GM12878 (cell line): ENCODE measurements around the gene FCGBP. TPM values are rescaled to one million over a fixed set of nuclear protein-coding genes. Genes with fewer than 3 reads are reported as not detected.

ENCODE experiments used
- ATAC-seq: fragments of 200-7000 bp; cut with Tn5 transposase; 3 replicates; pipeline ENCODE4 v1.9.1; 2020; ENCODE audit warnings: mild to moderate bottlenecking, moderate library complexity
- BruUV-seq: library from RNA; stranded (reverse); fragments of 400-500 nt; replicated peaks from 2 replicates; lab custom pipeline; 2021; lab: Mats Ljungman, UMichigan
- CTCF ChIA-PET: fragments of 300-600 bp; sonication (Branson Sonifier 250); formaldehyde crosslinking; extraction: SDS; loops from one replicate; lab custom pipeline; 2021; ENCODE audit warnings: inconsistent platforms; lab: Yijun Ruan, JAX
- POLR2A ChIA-PET: fragments of 350-600 bp; formaldehyde crosslinking; extraction: SDS; loops from one replicate; lab custom pipeline; 2021; ENCODE audit warnings: inconsistent platforms; lab: Charles Lee
- RAD21 ChIA-PET: fragments of 300-600 bp; sonication (Branson Sonifier 250); formaldehyde crosslinking; loops from one replicate; lab custom pipeline; 2023; ENCODE audit warnings: antibody characterized with exemption; ENCODE audit not compliant: unreplicated experiment; lab: Charles Lee
- SMC1A ChIA-PET: fragments of 300-600 bp; sonication (Branson Sonifier 250); formaldehyde crosslinking; loops from one replicate; lab custom pipeline; 2023; ENCODE audit not compliant: unreplicated experiment, uncharacterized antibody; lab: Charles Lee
- DNase-seq: peaks from one replicate; pipeline ENCODE4 v3.0.0-alpha.2; 2011; ENCODE audit warnings: low read depth, low spot score
- FAIRE-seq: peaks from 3 replicates; lab custom pipeline; 2011; peaks lifted over from hg19 to GRCh38; lab: Jason Lieb, UNC
- H2AFZ ChIP-seq: 2 replicates; pipeline ENCODE4 v1.6.0; 2011; ENCODE audit warnings: low read depth, low read length, control low read depth; ENCODE audit not compliant: control insufficient read depth
- H3K27ac ChIP-seq: 2 replicates; pipeline ENCODE4 v1.5.1; 2011; ENCODE audit warnings: control low read depth; ENCODE audit not compliant: control insufficient read depth, insufficient read depth
- H3K27me3 ChIP-seq, 2 experiments: replicated peaks in 1 of 2; 2 replicates each; pipeline versions ENCODE4 v1.6.0 to v1.6.1; 2011; ENCODE audit warnings: low read length in 1 of 2; ENCODE audit not compliant: control insufficient read depth in 2 of 2, insufficient read depth in 2 of 2
- H3K36me3 ChIP-seq, 2 experiments: 2 replicates each; pipeline ENCODE4 v1.5.1; 2011; ENCODE audit warnings: low read length in 1 of 2; ENCODE audit not compliant: control insufficient read depth in 2 of 2, insufficient read depth in 2 of 2
- H3K4me1 ChIP-seq: 2 replicates; pipeline ENCODE4 v1.6.1; 2011; ENCODE audit warnings: mild to moderate bottlenecking, low read length, moderate library complexity, mixed read lengths; ENCODE audit not compliant: control insufficient read depth, insufficient read depth
- H3K4me2 ChIP-seq: 2 replicates; pipeline ENCODE4 v1.6.0; 2011; ENCODE audit warnings: control low read depth; ENCODE audit not compliant: control insufficient read depth, insufficient read depth
- H3K4me3 ChIP-seq: fragments of 200-600 bp; sonication (generic); 2 replicates; pipeline ENCODE4 v1.5.1; 2016
- H3K79me2 ChIP-seq: 2 replicates; pipeline ENCODE4 v1.6.0; 2011; ENCODE audit warnings: low read length; ENCODE audit not compliant: control insufficient read depth, insufficient read depth
- H3K9ac ChIP-seq: 2 replicates; pipeline ENCODE4 v1.8.0; 2011; ENCODE audit warnings: low read length, control low read depth, mixed read lengths; ENCODE audit not compliant: control insufficient read depth, insufficient read depth
- H3K9me3 ChIP-seq: replicated peaks from 3 replicates; pipeline ENCODE4 v1.5.1; 2011; ENCODE audit warnings: mild to moderate bottlenecking, low read length; ENCODE audit not compliant: control insufficient read depth, insufficient read depth
- H4K20me1 ChIP-seq: 2 replicates; pipeline ENCODE4 v1.6.0; 2011; ENCODE audit not compliant: control insufficient read depth, insufficient read depth
- BRCA1 ChIP-seq: IDR thresholded peaks from 2 replicates; pipeline ENCODE4 v1.6.1; 2011; ENCODE audit warnings: low read depth, low read length, improper control_type of control experiment
- DPF2 ChIP-seq: fragments of 450-650 bp; IDR thresholded peaks from 2 replicates; pipeline ENCODE4 v1.6.1; 2017; ENCODE audit warnings: mild to moderate bottlenecking
- E4F1 ChIP-seq: fragments of 450-650 bp; IDR thresholded peaks from 2 replicates; pipeline ENCODE4 v1.6.1; 2018; ENCODE audit warnings: borderline replicate concordance, mild to moderate bottlenecking; ENCODE audit not compliant: partially characterized antibody
- GABPA ChIP-seq: IDR thresholded peaks from 2 replicates; pipeline ENCODE4 v1.6.1; 2014; ENCODE audit warnings: antibody characterized with exemption, low read depth, mild to moderate bottlenecking, inconsistent platforms
- SMAD1 ChIP-seq: fragments of 450-650 bp; IDR thresholded peaks from 2 replicates; pipeline ENCODE4 v1.6.1; 2018; ENCODE audit warnings: mild to moderate bottlenecking, low read depth; ENCODE audit not compliant: partially characterized antibody
- STAT1 ChIP-seq: fragments of 450-650 bp; conservative IDR thresholded peaks from 2 replicates; pipeline ENCODE4 v1.6.1; 2014; ENCODE audit warnings: antibody characterized with exemption, mild to moderate bottlenecking
- WGBS: methylation state at CpG from one replicate; pipeline ENCODE4 v1.1.6; 2016; ENCODE audit warnings: low lambda C conversion rate; ENCODE audit not compliant: insufficient replicate concordance, insufficient coverage; ENCODE audit errors: missing lambda C conversion rate; 5-methylcytosine and 5-hydroxymethylcytosine counted together
- in situ Hi-C: fragments of 300-500 bp; cut with MboI; formaldehyde crosslinking; loops from 9 replicates; pipeline ENCODE4 v1.14.3; 2018; ENCODE audit warnings: mixed read lengths
- intact Hi-C: fragments of 100-400 bp; cut with micrococcal nuclease; formaldehyde crosslinking; loops from one replicate; pipeline ENCODE4 v1.14.2; 2022; ENCODE audit not compliant: unreplicated experiment
- polyA plus RNA-seq, 11 experiments: library from polyadenylated mRNA; depleted of rRNA in 4 of 11; unstranded in 6 of 11; stranded (reverse) in 5 of 11; fragments of >200 nt; fragmentation: Nextera tagmentation in 4 of 11; fragmentation: Illumina TruSeq in 1 of 11; extraction: Ambion mirVana in 4 of 11; extraction: Trizol in 1 of 11; gene quantifications; 1 replicate in 1 of 11; 2 replicates in 10 of 11; pipeline versions ENCODE4 v1.2.1 to v1.2.3, GENCODE V29; 2011 to 2016; ENCODE audit warnings: inconsistent platforms in 2 of 11, missing spikeins in 2 of 11, low read depth in 1 of 11
- total RNA-seq, 4 experiments: library from RNA; depleted of rRNA in 3 of 4; stranded (reverse); fragments of >200 nt in 3 of 4; fragmentation: Illumina TruSeq in 1 of 4; extraction: Trizol in 1 of 4; gene quantifications; 2 replicates each; pipeline versions ENCODE4 v1.2.1 to v1.2.3, GENCODE V29; 2013 to 2021

FCGBP gene
- total and polyA plus RNA-seq, 10 of the 15 experiments (the other 5 are each of a cell fraction or from before 2014, with no cell fraction given): 0.02 to 3.2 (median 0.37) TPM; not detected in 2

GRCh38 chr19:39970425-39970674, 35.9 kb upstream of the FCGBP start:
- Histone ChIP-seq H2AFZ (peak overlapping the region; percentile 85), H3K27me3 (no peaks in the 10 kb centered on the region), H3K9me3 (no peaks in the 10 kb centered on the region; the same call in 2 of the 3 replicates), H3K27ac (peak overlapping the region; percentile 89), H4K20me1 (no peaks in the 10 kb centered on the region), H3K4me2 (peak overlapping the region; percentile 97), H3K79me2 (peaks cover 20% of the 10 kb centered on the region), H3K4me1 (peaks cover 10% of the 10 kb centered on the region; the same call in 1 of the 2 replicates), H3K9ac (peak overlapping the region; percentile 97), H3K36me3 (peaks cover 10 to 22% of the 10 kb centered on the region in 2 experiments), H3K4me3 (peak overlapping the region; percentile 78)
- CTCF ChIA-PET: interaction anchor here (0.6 to 4.3 kb wide), 47 partner anchors 9 to 600 kb away, joined by 3 to 84 read pairs (median 5); partner anchors contain the start of genes FBL, ZNF546 and ZNF780A
- TF ChIP-seq GABPA: no peak
- no peak for TF ChIP-seq E4F1
- 0 out of 2 replicates have a peak, but pooled peaks have one; percentile 24 for TF ChIP-seq STAT1
- TF ChIP-seq DPF2: 0 out of 2 replicates have a peak, but pooled peaks have one; percentile 13
- TF ChIP-seq BRCA1: no peak
- TF ChIP-seq SMAD1: peak; percentile 56
- RAD21 ChIA-PET: interaction anchor here (0.7 to 3.9 kb wide), 45 partner anchors 9 to 1393 kb away, joined by 3 to 73 read pairs (median 7); partner anchors contain the start of genes B9D2, DYRK1B, FBL and RPS16
- SMC1A ChIA-PET: interaction anchor here (0.5 to 4.1 kb wide), 44 partner anchors 8 to 297 kb away, joined by 3 to 115 read pairs (median 6); partner anchors contain the start of genes DYRK1B, FBL, FCGBP and ZNF546
- POLR2A ChIA-PET: interaction anchor here (0.5 to 2.7 kb wide), 25 partner anchors 8 to 529 kb away, joined by 3 to 33 read pairs (median 4); partner anchors contain the start of genes DYRK1B, FBL, MAP3K10 and ZNF546
- ATAC-seq: peak; percentile 40
- in situ Hi-C loops (no loop called here), intact Hi-C loops (loop anchor here (2.0 to 10.0 kb wide), 4 partner anchors 30 to 293 kb away; no protein-coding TSS in a partner anchor)
- 1% methylated on average over 11 of the region's 11 CpGs for WGBS
- DNase-seq: peak; percentile 24
- FAIRE-seq: no peak
- TSS peak; percentile 94 for BruUV-seq
